Measurements from ENCODE around the gene THBS1.

GRCh38 chr15:39605146-39605545 lies 24.3 kb downstream of the THBS1 start:
- TF ChIP-seq CTCF (IDR thresholded peaks at IDR 0.05): no peak
- TF ChIP-seq NR2C2 (CRISPR knock-in tag; IDR thresholded peaks at IDR 0.05): no peak
- TF ChIP-seq PRDM15 (CRISPR knock-in tag; IDR thresholded peaks at IDR 0.05): no peak
- TF ChIP-seq ATF3 (CRISPR knock-in tag; conservative IDR thresholded peaks at IDR 0.05): no peak
